GM23248 (cell line): ENCODE results near the gene ITIH3. TPM values are rescaled to one million over a fixed set of nuclear protein-coding genes. Genes with fewer than 3 reads are reported as not detected.

ENCODE experiments used
- DNase-seq: peaks from one replicate; pipeline ENCODE4 v3.0.0-alpha.2; 2015
- H2AFZ ChIP-seq: fragments of 200-600 bp; sonication (generic); 2 replicates; pipeline ENCODE4 v1.6.1; 2016; ENCODE audit warnings: antibody characterized with exemption
- H3F3A ChIP-seq: fragments of 200-600 bp; sonication (generic); 2 replicates; pipeline ENCODE4 v1.6.1; 2016; ENCODE audit warnings: mild to moderate bottlenecking, antibody characterized with exemption, mixed run types; ENCODE audit not compliant: insufficient read depth
- H3K27ac ChIP-seq: fragments of 200-600 bp; sonication (generic); 2 replicates; pipeline ENCODE4 v1.5.1; 2016; ENCODE audit warnings: mild to moderate bottlenecking
- H3K27me3 ChIP-seq: fragments of 200-600 bp; sonication (generic); replicated peaks from 2 replicates; pipeline ENCODE4 v1.6.1; 2016; ENCODE audit warnings: mild to moderate bottlenecking; ENCODE audit not compliant: insufficient read depth
- H3K36me3 ChIP-seq: fragments of 200-600 bp; sonication (generic); 2 replicates; pipeline ENCODE4 v1.6.1; 2016; ENCODE audit warnings: low read depth, mild to moderate bottlenecking
- H3K4me1 ChIP-seq: fragments of 200-600 bp; sonication (generic); 2 replicates; pipeline ENCODE4 v1.6.1; 2016; ENCODE audit warnings: mild to moderate bottlenecking; ENCODE audit not compliant: insufficient read depth
- H3K4me2 ChIP-seq: fragments of 200-600 bp; sonication (generic); one replicate; pipeline ENCODE4 v1.6.1; 2016; ENCODE audit warnings: mild to moderate bottlenecking; ENCODE audit not compliant: unreplicated experiment
- H3K4me3 ChIP-seq: fragments of 200-600 bp; sonication (generic); 2 replicates; pipeline ENCODE4 v1.5.1; 2016; ENCODE audit warnings: mild to moderate bottlenecking
- H3K79me2 ChIP-seq: fragments of 200-600 bp; sonication (generic); 2 replicates; pipeline ENCODE4 v1.6.1; 2016; ENCODE audit warnings: mild to moderate bottlenecking; ENCODE audit not compliant: insufficient read depth
- H3K9ac ChIP-seq: fragments of 200-600 bp; sonication (generic); 2 replicates; pipeline ENCODE4 v1.6.1; 2016; ENCODE audit warnings: mild to moderate bottlenecking
- H3K9me2 ChIP-seq: fragments of 200-600 bp; sonication (generic); 2 replicates; pipeline ENCODE4 v1.6.1; 2016; ENCODE audit warnings: mixed run types, mild to moderate bottlenecking, moderate library complexity; ENCODE audit not compliant: insufficient read depth
- H3K9me3 ChIP-seq: fragments of 200-600 bp; sonication (generic); one replicate; pipeline ENCODE4 v1.6.1; 2017; ENCODE audit warnings: low read depth
- H4K20me1 ChIP-seq: fragments of 200-600 bp; sonication (generic); 2 replicates; pipeline ENCODE4 v1.6.0; 2016; ENCODE audit not compliant: insufficient read depth
- EZH2 ChIP-seq: fragments of 200-600 bp; sonication (generic); IDR thresholded peaks from 2 replicates; pipeline ENCODE4 v1.6.1; 2018; ENCODE audit warnings: antibody characterized with exemption, mild to moderate bottlenecking; ENCODE audit not compliant: insufficient read depth, poor library complexity, severe bottlenecking
- EZH2phosphoT487 ChIP-seq: fragments of 200-600 bp; sonication (generic); IDR thresholded peaks from 2 replicates; pipeline ENCODE4 v1.6.1; 2018; ENCODE audit warnings: antibody characterized with exemption, moderate library complexity, mild to moderate bottlenecking, low read depth; ENCODE audit not compliant: insufficient read depth
- WGBS, 2 experiments: methylation state at CpG; one replicate each; pipeline ENCODE4 v1.1.6; 2015 to 2017; ENCODE audit warnings: low lambda C conversion rate in 2 of 2, low coverage in 1 of 2; ENCODE audit errors: missing lambda C conversion rate in 2 of 2; 5-methylcytosine and 5-hydroxymethylcytosine counted together
- in situ Hi-C: fragments of 300-500 bp; cut with MboI; formaldehyde crosslinking; loops from 2 replicates; pipeline ENCODE4 v1.15.0; 2020
- polyA plus RNA-seq: library from polyadenylated mRNA; unstranded; fragments of >200 nt; fragmentation: Nextera tagmentation; extraction: Ambion mirVana; gene quantifications from 2 replicates; pipeline ENCODE4 v1.2.1, GENCODE V29; 2016
- total RNA-seq: library from RNA; depleted of rRNA; stranded (reverse); fragments of >200 nt; shearing (Covaris generic); gene quantifications from 2 replicates; pipeline ENCODE4 v1.2.3, GENCODE V29; 2014

The ITIH3 gene
- total and polyA plus RNA-seq, 2 experiments from 2014 or later: not detected

GRCh38 chr3:52847726-52848125, 53.1 kb downstream of the ITIH3 start:
- no peaks in the 10 kb centered on the region; the same call in 1 of the 2 replicates for H3K36me3 ChIP-seq
- no peaks in the 10 kb centered on the region for H3K79me2 ChIP-seq
- no peaks in the 10 kb centered on the region for H3K9me3 ChIP-seq
- H3K4me2 ChIP-seq: no peak overlapping the region
- in situ Hi-C loops: no loop called here
- peaks cover 7% of the 10 kb centered on the region for H3K4me1 ChIP-seq
- no peak overlapping the region for H3K4me3 ChIP-seq
- whole genome bisulfite sequencing, 2 experiments: 88 to 94% methylated on average over 7 of the region's 7 CpGs
- no peaks in the 10 kb centered on the region for H3K9me2 ChIP-seq
- no peaks in the 10 kb centered on the region for H3K27me3 ChIP-seq
- no peak for TF ChIP-seq EZH2
- TF ChIP-seq EZH2phosphoT487: no peak
- no peak overlapping the region for H2AFZ ChIP-seq
- H3F3A ChIP-seq: no peaks in the 10 kb centered on the region
- no peak for DNase-seq
- H3K27ac ChIP-seq: no peak overlapping the region
- no peaks in the 10 kb centered on the region for H4K20me1 ChIP-seq
- H3K9ac ChIP-seq: no peak overlapping the region

- H3F3A ChIP-seq: no peaks in the 10 kb centered on the region
- H4K20me1 ChIP-seq: no peaks in the 10 kb centered on the region
- H3K79me2 ChIP-seq: no peaks in the 10 kb centered on the region
- H2AFZ ChIP-seq: no peak overlapping the region
- in situ Hi-C loops: no loop called here
- no peak overlapping the region for H3K4me3 ChIP-seq
- no peak overlapping the region for H3K27ac ChIP-seq
- H3K4me2 ChIP-seq: no peak overlapping the region
- H3K9me2 ChIP-seq: no peaks in the 10 kb centered on the region
- H3K36me3 ChIP-seq: no peaks in the 10 kb centered on the region; the same call in 1 of the 2 replicates
- WGBS, 2 experiments: 32 to 38% methylated on average over 7 of the region's 7 CpGs
- H3K27me3 ChIP-seq: no peaks in the 10 kb centered on the region
- TF ChIP-seq EZH2phosphoT487 (no peak), EZH2 (no peak)
- peaks cover 7% of the 10 kb centered on the region for H3K4me1 ChIP-seq
- no peaks in the 10 kb centered on the region for H3K9me3 ChIP-seq
- H3K9ac ChIP-seq: no peak overlapping the region
- DNase-seq: peak; percentile 87
Measured at GRCh38 chr3:52848617-52849016, 54.0 kb downstream of the ITIH3 start.

DNA sequence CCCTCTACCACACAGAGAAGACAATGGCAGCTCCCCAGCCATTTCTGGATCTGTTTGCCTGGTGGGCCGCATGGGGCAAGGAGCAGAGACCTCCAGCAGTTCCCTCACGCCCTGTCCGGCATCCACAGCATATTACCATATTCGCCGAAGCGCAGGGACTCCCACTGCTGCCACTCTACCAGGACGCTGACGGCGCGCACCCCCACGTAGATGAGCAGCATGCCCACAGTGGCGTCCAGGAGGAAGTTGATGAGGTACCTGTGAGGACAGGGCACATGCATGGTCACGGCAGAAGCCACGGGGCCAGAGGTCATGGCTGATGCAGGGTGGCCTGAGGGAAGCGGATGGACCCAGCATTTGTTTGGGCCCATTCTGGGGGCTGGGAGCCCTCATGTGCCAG, 55.1 kb downstream of the ITIH3 start:
- peaks cover 7% of the 10 kb centered on the region for H3K4me1 ChIP-seq
- 90 to 92% methylated on average over 15 of the region's 15 CpGs for WGBS, 2 experiments
- H3K9me2 ChIP-seq: no peaks in the 10 kb centered on the region
- H3F3A ChIP-seq: no peaks in the 10 kb centered on the region
- H4K20me1 ChIP-seq: no peaks in the 10 kb centered on the region
- in situ Hi-C loops: no loop called here
- H3K36me3 ChIP-seq: no peaks in the 10 kb centered on the region; the same call in 1 of the 2 replicates
- H3K27ac ChIP-seq: no peak overlapping the region
- no peak overlapping the region for H2AFZ ChIP-seq
- no peak for TF ChIP-seq EZH2
- TF ChIP-seq EZH2phosphoT487: no peak
- DNase-seq: no peak
- H3K4me2 ChIP-seq: no peak overlapping the region
- no peaks in the 10 kb centered on the region for H3K79me2 ChIP-seq
- no peaks in the 10 kb centered on the region for H3K9me3 ChIP-seq
- no peaks in the 10 kb centered on the region for H3K27me3 ChIP-seq
- no peak overlapping the region for H3K9ac ChIP-seq
- H3K4me3 ChIP-seq: no peak overlapping the region

DNA sequence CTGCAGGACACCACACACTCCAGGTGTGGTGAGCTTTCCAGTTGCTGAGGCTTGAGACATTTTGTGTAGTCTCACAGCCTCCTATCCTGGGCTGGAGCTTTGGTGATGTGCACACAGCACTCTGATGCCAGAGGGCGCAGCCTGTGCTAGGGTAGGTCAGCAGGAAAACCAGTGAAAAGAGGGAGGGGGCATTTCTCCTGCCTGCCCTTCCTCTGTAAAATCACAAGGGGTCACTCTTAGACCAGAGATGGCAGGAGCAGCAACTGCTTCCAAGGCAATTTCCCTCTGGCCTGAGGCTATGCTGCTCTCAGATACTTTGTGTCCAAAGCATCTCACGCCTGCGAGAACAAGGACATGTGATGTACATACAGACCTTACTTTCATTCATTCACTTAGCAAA, 56.8 kb downstream of the ITIH3 start:
- Histone ChIP-seq H3K79me2 (no peaks in the 10 kb centered on the region), H3K27ac (no peak overlapping the region), H3K36me3 (no peaks in the 10 kb centered on the region; the same call in 1 of the 2 replicates), H3K27me3 (no peaks in the 10 kb centered on the region), H3K9me3 (no peaks in the 10 kb centered on the region), H3K9me2 (no peaks in the 10 kb centered on the region), H3K4me2 (no peak overlapping the region), H3K4me1 (peaks cover 7% of the 10 kb centered on the region), H3F3A (no peaks in the 10 kb centered on the region), H4K20me1 (no peaks in the 10 kb centered on the region), H3K4me3 (no peak overlapping the region), H2AFZ (no peak overlapping the region), H3K9ac (no peak overlapping the region)
- peak; percentile 58 for DNase-seq
- in situ Hi-C loops: no loop called here
- WGBS, 2 experiments: 62 to 68% methylated on average over 3 of the region's 3 CpGs
- no peak for TF ChIP-seq EZH2
- TF ChIP-seq EZH2phosphoT487: no peak

DNA sequence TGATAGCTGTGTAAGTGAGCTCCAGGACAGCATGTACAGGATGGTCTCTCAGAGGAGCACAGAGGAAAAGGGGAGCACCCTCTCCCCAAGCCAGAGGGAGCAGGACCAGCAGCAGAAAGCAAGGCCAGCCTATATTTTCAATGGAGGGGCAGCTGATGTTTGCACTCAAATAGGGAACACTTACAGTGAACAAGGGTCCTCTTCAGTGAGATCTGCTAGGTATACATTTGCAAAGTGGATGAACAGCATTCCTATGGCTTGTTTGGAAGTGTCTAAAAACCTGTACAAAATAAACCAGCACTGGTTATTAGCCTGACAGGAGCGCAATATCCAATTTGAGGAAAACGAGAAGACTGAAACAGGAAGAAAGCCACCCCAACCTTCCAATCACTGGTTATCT, 57.8 kb downstream of the ITIH3 start:
- no peak for DNase-seq
- no peaks in the 10 kb centered on the region for H3K9me3 ChIP-seq
- no peaks in the 10 kb centered on the region for H3K9me2 ChIP-seq
- no peaks in the 10 kb centered on the region for H3K36me3 ChIP-seq
- no peaks in the 10 kb centered on the region for H3K79me2 ChIP-seq
- no peak overlapping the region for H3K4me2 ChIP-seq
- in situ Hi-C loops: no loop called here
- H3K4me3 ChIP-seq: no peak overlapping the region
- TF ChIP-seq EZH2 (no peak), EZH2phosphoT487 (no peak)
- no peak overlapping the region for H2AFZ ChIP-seq
- 95 to 97% methylated on average over 2 of the region's 2 CpGs for WGBS, 2 experiments
- no peaks in the 10 kb centered on the region for H3K27me3 ChIP-seq
- no peaks in the 10 kb centered on the region for H3F3A ChIP-seq
- peaks cover 7% of the 10 kb centered on the region for H3K4me1 ChIP-seq
- H3K9ac ChIP-seq: no peak overlapping the region
- no peaks in the 10 kb centered on the region for H4K20me1 ChIP-seq
- H3K27ac ChIP-seq: no peak overlapping the region
